HepG2 (cell line): Measurements from ENCODE around the gene PELO. TPM values are rescaled to one million over a fixed set of nuclear protein-coding genes. Genes with fewer than 3 reads are reported as not detected.

Experiments
- DRAP1 ChIP-seq: IDR thresholded peaks from 2 replicates; pipeline ENCODE4 v1.6.1; 2016; ENCODE audit warnings: missing genetic modification reagents, missing compliant biosample characterization
- HBP1 ChIP-seq: IDR thresholded peaks from 2 replicates; pipeline ENCODE4 v1.6.1; 2016; ENCODE audit warnings: low read depth, control low read depth
- HDAC1 ChIP-seq: sonication (generic); formaldehyde crosslinking; IDR thresholded peaks from 2 replicates; pipeline ENCODE4 v1.5.1; 2020; ENCODE audit warnings: mild to moderate bottlenecking, missing genetic modification reagents
- HNF4G ChIP-seq, 2 experiments: sonication (generic) in 1 of 2; formaldehyde crosslinking in 1 of 2; IDR thresholded peaks; 2 replicates each; pipeline versions ENCODE4 v1.4.0 to v1.6.1; 2011 to 2020; ENCODE audit warnings: borderline replicate concordance in 2 of 2, low read depth in 2 of 2, mild to moderate bottlenecking in 2 of 2, low read length in 1 of 2, missing genetic modification reagents in 1 of 2, moderate library complexity in 1 of 2
- KAT8 ChIP-seq: IDR thresholded peaks from 2 replicates; pipeline ENCODE4 v1.6.1; 2016; ENCODE audit warnings: missing genetic modification reagents, missing compliant biosample characterization
- KLF6 ChIP-seq: IDR thresholded peaks from 2 replicates; pipeline ENCODE4 v1.8.0; 2016; ENCODE audit warnings: missing biosample characterization, missing genetic modification reagents
- NFATC3 ChIP-seq: sonication (generic); formaldehyde crosslinking; IDR thresholded peaks from 2 replicates; pipeline ENCODE4 v1.5.1; 2020; ENCODE audit warnings: mild to moderate bottlenecking, missing genetic modification reagents
- NFYC ChIP-seq: IDR thresholded peaks from 2 replicates; pipeline ENCODE4 v1.6.1; 2016; ENCODE audit warnings: missing genetic modification reagents, missing compliant biosample characterization
- RNF2 ChIP-seq: fragments of 450-650 bp; conservative IDR thresholded peaks from 2 replicates; pipeline ENCODE4 v1.6.1; 2016; ENCODE audit warnings: low read depth
- TCF7 ChIP-seq: sonication (generic); IDR thresholded peaks from 2 replicates; pipeline ENCODE4 v1.6.1; 2016; ENCODE audit warnings: antibody characterized with exemption, low read depth
- ZMAT5 ChIP-seq: sonication (generic); formaldehyde crosslinking; IDR thresholded peaks from 2 replicates; pipeline ENCODE4 v1.5.0; 2020; ENCODE audit warnings: mild to moderate bottlenecking, low read depth, missing genetic modification reagents, borderline replicate concordance
- ZNF329 ChIP-seq: sonication (generic); formaldehyde crosslinking; IDR thresholded peaks from 2 replicates; pipeline ENCODE4 v1.9.0; 2021; ENCODE audit warnings: low read depth, mild to moderate bottlenecking, missing genetic modification reagents
- ZNF350 ChIP-seq: sonication (generic); formaldehyde crosslinking; IDR thresholded peaks from 2 replicates; pipeline ENCODE4 v1.4.0; 2020; ENCODE audit warnings: mild to moderate bottlenecking, low read depth, missing genetic modification reagents, borderline replicate concordance
- ZNF354B ChIP-seq: sonication (generic); formaldehyde crosslinking; IDR thresholded peaks from 2 replicates; pipeline ENCODE4 v1.8.0; 2022; ENCODE audit warnings: mild to moderate bottlenecking, missing genetic modification reagents
- polyA plus RNA-seq, 8 experiments: library from polyadenylated mRNA; depleted of rRNA in 3 of 8; stranded (reverse) in 7 of 8; unstranded in 1 of 8; fragments of >200 nt; fragmentation: Illumina TruSeq in 4 of 8; extraction: Trizol in 4 of 8; gene quantifications; 2 replicates each; pipeline versions ENCODE4 v1.2.1 to v1.2.3, GENCODE V29; 2011 to 2016; ENCODE audit warnings: low read depth in 4 of 8, missing spikeins in 1 of 8, mixed read lengths in 1 of 8; ENCODE audit not compliant: insufficient read depth in 1 of 8
- total RNA-seq, 5 experiments: library from RNA; depleted of rRNA; stranded (reverse); fragments of >200 nt; fragmentation: Illumina TruSeq; extraction: Trizol; gene quantifications; 2 replicates each; pipeline ENCODE4 v1.2.3, GENCODE V29; 2016; ENCODE audit warnings: low read depth in 1 of 5
- TF ChIP-seq, protein P1 (sequence below): sonication (generic); formaldehyde crosslinking; IDR thresholded peaks from 2 replicates; pipeline ENCODE4 v1.8.0; 2022; ENCODE audit warnings: mild to moderate bottlenecking, missing genetic modification reagents, borderline replicate concordance
- TF ChIP-seq, protein P2 (sequence below): sonication (generic); formaldehyde crosslinking; IDR thresholded peaks from 2 replicates; pipeline ENCODE4 v1.8.0; 2022; ENCODE audit warnings: mild to moderate bottlenecking, missing genetic modification reagents, moderate library complexity
- TF ChIP-seq, protein P3 (sequence below): sonication (generic); formaldehyde crosslinking; IDR thresholded peaks from 2 replicates; pipeline ENCODE4 v1.5.0; 2020; ENCODE audit warnings: mild to moderate bottlenecking, missing genetic modification reagents, borderline replicate concordance
- TF ChIP-seq, protein P4 (sequence below): IDR thresholded peaks from 2 replicates; pipeline ENCODE4 v1.6.1; 2016; ENCODE audit warnings: missing compliant biosample characterization, missing genetic modification reagents, borderline replicate concordance

PELO gene
- total and polyA plus RNA-seq, 2 of the 13 experiments (the other 11 are each of a cell fraction or from before 2014, with no cell fraction given) = 19.0 to 23.9 TPM

GRCh38 chr5:52799983-52800393 lies 12.3 kb downstream of the PELO start (continued):
- TF ChIP-seq, protein P1, sequence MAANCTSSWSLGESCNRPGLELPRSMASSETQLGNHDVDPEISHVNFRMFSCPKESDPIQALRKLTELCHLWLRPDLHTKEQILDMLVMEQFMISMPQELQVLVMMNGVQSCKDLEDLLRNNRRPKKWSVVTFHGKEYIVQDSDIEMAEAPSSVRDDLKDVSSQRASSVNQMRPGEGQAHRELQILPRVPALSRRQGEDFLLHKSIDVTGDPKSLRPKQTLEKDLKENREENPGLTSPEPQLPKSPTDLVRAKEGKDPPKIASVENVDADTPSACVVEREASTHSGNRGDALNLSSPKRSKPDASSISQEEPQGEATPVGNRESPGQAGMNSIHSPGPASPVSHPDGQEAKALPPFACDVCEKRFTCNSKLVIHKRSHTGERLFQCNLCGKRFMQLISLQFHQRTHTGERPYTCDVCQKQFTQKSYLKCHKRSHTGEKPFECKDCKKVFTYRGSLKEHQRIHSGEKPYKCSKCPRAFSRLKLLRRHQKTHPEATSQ = peak; percentile 25; the same call in 1 of the 2 replicates
- no peak for TF ChIP-seq NFYC (CRISPR knock-in tag)
- TF ChIP-seq HBP1 (CRISPR knock-in tag) = 0 out of 2 replicates have a peak, but pooled peaks have one; percentile 2
- peak; percentile 82 for TF ChIP-seq DRAP1 (CRISPR knock-in tag)
- no peak for TF ChIP-seq HNF4G (IDR thresholded peaks at IDR 0.05; ENCODE audit: borderline replicate concordance, low read depth, low read length)
- TF ChIP-seq HNF4G (CRISPR knock-in tag; IDR thresholded peaks at IDR 0.05; ENCODE audit: borderline replicate concordance, low read depth) = peak; percentile 47; the same call in 1 of the 2 replicates
- peak; percentile 41; the same call in 1 of the 2 replicates for TF ChIP-seq ZNF350 (CRISPR knock-in tag)
- no peak for TF ChIP-seq ZNF329 (CRISPR knock-in tag)
- TF ChIP-seq, protein P2, sequence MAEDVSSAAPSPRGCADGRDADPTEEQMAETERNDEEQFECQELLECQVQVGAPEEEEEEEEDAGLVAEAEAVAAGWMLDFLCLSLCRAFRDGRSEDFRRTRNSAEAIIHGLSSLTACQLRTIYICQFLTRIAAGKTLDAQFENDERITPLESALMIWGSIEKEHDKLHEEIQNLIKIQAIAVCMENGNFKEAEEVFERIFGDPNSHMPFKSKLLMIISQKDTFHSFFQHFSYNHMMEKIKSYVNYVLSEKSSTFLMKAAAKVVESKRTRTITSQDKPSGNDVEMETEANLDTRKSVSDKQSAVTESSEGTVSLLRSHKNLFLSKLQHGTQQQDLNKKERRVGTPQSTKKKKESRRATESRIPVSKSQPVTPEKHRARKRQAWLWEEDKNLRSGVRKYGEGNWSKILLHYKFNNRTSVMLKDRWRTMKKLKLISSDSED (CRISPR knock-in tag) = no peak
- TF ChIP-seq KLF6 = peak; percentile 56; the same call in 1 of the 2 replicates
- TF ChIP-seq, protein P3, sequence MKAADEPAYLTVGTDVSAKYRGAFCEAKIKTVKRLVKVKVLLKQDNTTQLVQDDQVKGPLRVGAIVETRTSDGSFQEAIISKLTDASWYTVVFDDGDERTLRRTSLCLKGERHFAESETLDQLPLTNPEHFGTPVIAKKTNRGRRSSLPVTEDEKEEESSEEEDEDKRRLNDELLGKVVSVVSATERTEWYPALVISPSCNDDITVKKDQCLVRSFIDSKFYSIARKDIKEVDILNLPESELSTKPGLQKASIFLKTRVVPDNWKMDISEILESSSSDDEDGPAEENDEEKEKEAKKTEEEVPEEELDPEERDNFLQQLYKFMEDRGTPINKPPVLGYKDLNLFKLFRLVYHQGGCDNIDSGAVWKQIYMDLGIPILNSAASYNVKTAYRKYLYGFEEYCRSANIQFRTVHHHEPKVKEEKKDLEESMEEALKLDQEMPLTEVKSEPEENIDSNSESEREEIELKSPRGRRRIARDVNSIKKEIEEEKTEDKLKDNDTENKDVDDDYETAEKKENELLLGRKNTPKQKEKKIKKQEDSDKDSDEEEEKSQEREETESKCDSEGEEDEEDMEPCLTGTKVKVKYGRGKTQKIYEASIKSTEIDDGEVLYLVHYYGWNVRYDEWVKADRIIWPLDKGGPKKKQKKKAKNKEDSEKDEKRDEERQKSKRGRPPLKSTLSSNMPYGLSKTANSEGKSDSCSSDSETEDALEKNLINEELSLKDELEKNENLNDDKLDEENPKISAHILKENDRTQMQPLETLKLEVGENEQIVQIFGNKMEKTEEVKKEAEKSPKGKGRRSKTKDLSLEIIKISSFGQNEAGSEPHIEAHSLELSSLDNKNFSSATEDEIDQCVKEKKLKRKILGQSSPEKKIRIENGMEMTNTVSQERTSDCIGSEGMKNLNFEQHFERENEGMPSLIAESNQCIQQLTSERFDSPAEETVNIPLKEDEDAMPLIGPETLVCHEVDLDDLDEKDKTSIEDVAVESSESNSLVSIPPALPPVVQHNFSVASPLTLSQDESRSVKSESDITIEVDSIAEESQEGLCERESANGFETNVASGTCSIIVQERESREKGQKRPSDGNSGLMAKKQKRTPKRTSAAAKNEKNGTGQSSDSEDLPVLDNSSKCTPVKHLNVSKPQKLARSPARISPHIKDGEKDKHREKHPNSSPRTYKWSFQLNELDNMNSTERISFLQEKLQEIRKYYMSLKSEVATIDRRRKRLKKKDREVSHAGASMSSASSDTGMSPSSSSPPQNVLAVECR (CRISPR knock-in tag) = peak; percentile 85; the same call in 1 of the 2 replicates
- no peak for TF ChIP-seq ZMAT5 (CRISPR knock-in tag)
- no peak for TF ChIP-seq TCF7
- TF ChIP-seq, protein P4, sequence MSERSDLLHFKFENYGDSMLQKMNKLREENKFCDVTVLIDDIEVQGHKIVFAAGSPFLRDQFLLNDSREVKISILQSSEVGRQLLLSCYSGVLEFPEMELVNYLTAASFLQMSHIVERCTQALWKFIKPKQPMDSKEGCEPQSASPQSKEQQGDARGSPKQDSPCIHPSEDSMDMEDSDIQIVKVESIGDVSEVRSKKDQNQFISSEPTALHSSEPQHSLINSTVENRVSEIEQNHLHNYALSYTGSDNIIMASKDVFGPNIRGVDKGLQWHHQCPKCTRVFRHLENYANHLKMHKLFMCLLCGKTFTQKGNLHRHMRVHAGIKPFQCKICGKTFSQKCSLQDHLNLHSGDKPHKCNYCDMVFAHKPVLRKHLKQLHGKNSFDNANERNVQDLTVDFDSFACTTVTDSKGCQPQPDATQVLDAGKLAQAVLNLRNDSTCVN = 0 out of 2 replicates have a peak, but pooled peaks have one; percentile 12
- no peak for TF ChIP-seq NFATC3 (CRISPR knock-in tag)
- TF ChIP-seq ZNF354B = no peak
- peak; percentile 67 for TF ChIP-seq KAT8 (CRISPR knock-in tag)
- peak; percentile 12; the same call in 1 of the 2 replicates for TF ChIP-seq HDAC1 (CRISPR knock-in tag)
- TF ChIP-seq RNF2 = 0 out of 2 replicates have a peak, but pooled peaks have one; percentile 28
